Left colon (tissue), 2 donors: Measurements from ENCODE around the gene ARVCF. TPM values are rescaled to one million over a fixed set of nuclear protein-coding genes. Genes with fewer than 3 reads are reported as not detected.

Experiments used
- ATAC-seq: fragments of 200-7000 bp; cut with Tn5 transposase; one replicate; pipeline ENCODE4 v1.9.1; 2020; ENCODE audit warnings: mild to moderate bottlenecking, moderate library complexity
- DNase-seq, 2 donors: peaks; one replicate each; pipeline ENCODE4 v3.0.0-alpha.2; 2020
- intact Hi-C, 2 donors: fragments of 100-400 bp; cut with DNase I in 1 of 2; cut with micrococcal nuclease in 1 of 2; formaldehyde crosslinking; loops; one replicate each; pipeline versions ENCODE4 v1.11.2 to v1.14.0; 2022; cut with DNase I, micrococcal nuclease
- total RNA-seq, 2 donors: library from RNA; stranded (reverse); fragmentation: NEBNext Ultra II Directional; extraction: Animal tissue kit (Norgen Biotek cat#: 25700); gene quantifications; one replicate each; pipeline ENCODE4 v1.2.1, GENCODE V29; 2021
- donor health status: DM: no; HTN: no; CAD: no.
- donor health status: DM: yes; HTN: yes; CAD: no.

Gene ARVCF
- total RNA-seq, 2 donors from 2014 or later = 12.2 to 13.0 TPM

DNA sequence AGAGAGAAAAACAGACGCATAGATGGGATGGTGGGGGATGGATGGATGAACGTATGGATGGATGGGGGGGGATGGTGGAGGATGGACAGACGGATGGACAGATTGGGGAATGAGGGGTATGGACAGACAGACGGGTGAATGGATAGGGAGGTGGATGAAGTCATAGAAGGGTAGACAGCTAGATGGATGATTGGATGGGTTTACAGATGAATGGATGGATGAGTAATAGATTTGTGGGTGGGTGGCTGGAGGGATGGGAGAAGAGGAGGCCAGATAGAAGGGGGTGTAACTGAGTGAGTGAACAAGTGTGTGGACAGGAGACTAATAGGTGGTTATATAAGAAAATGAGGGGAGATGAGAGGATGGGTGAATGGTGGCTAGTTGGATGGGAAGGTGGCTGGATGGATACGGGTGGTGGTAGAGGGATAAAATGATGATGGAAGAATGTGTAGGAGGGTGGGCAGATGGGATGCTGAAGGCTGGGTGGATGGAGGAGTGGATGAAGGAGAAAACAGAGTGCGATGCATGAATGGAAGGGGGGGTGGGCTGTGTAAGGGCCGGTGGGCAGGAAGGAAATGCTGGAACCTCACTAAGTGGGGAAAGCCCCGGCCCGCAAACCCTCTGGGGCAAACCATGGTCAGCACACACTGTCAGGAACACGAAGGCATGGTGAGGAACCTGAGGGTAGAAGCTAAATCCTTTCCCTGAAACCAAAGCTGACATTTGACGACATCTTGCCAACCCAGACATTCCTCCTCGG, 21.6 kb downstream of the ARVCF start:
- intact Hi-C loops = no loop called here
- DNase-seq (no peak), ATAC-seq (no peak)

DNA sequence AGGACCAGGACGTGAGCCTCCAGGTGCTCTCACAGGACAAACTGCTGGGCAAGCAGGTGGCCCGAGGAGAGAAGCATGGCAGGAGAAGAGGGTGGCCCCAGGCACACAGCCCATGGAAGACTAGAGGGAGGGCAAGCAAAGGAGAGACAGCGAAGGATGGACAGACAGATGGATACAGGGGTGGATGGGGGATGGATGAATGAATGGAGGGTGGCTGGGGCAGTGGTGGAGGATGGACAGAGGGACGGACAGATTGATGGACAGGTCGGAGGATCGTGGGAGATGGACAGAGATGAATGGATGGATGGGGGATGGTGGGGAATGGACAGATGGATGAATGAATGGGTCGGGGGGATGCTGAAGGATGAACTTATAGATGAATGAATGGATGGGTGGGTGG, 22.7 kb downstream of the ARVCF start:
- DNase-seq = no peak
- no peak for ATAC-seq
- intact Hi-C loops = no loop called here

DNA sequence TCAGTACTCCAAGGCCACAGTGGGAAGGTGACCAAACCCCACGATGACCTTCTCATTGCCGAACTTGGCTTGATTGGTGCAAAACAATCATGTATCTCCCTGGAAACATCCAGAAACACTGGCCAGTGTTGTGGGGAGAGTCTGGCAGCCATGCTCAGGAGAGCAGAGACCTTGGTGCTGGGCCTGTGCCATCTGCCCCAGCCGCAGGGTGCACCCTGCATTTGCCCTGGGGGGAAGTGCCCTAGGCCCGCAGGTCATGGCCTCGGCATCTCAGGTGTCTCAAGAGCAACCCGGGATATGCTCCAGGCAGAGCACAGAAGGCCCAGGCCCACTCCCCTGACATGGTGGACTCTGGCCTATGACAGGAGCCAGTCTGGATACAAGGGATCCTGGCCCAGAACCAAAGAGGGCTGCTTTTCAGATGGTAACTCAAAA, 23.7 kb downstream of the ARVCF start:
- intact Hi-C loops = no loop called here
- ATAC-seq (no peak), DNase-seq (no peak)

DNA sequence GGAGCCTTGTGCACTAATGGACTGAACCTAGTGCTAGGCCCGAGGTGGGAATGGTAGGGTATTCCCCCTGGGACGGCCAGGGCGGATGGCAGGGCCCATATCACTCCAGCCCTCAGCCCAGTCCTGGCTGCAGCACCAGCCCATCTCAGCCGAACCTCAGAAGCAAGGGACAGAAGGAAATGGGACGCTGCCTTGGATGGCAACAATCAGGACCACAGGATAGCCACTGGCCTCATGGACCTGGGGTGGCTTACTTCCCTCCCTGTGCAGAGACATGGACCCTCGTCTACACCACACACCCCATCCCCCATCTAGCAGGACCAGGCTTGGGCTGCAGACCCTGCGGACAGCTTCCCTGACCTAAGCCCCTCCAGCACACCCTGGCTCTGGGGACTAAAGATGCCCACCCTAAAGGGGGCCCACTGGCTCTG, 24.1 kb downstream of the ARVCF start:
- intact Hi-C loops = no loop called here
- ATAC-seq (no peak), DNase-seq (no peak)

DNA sequence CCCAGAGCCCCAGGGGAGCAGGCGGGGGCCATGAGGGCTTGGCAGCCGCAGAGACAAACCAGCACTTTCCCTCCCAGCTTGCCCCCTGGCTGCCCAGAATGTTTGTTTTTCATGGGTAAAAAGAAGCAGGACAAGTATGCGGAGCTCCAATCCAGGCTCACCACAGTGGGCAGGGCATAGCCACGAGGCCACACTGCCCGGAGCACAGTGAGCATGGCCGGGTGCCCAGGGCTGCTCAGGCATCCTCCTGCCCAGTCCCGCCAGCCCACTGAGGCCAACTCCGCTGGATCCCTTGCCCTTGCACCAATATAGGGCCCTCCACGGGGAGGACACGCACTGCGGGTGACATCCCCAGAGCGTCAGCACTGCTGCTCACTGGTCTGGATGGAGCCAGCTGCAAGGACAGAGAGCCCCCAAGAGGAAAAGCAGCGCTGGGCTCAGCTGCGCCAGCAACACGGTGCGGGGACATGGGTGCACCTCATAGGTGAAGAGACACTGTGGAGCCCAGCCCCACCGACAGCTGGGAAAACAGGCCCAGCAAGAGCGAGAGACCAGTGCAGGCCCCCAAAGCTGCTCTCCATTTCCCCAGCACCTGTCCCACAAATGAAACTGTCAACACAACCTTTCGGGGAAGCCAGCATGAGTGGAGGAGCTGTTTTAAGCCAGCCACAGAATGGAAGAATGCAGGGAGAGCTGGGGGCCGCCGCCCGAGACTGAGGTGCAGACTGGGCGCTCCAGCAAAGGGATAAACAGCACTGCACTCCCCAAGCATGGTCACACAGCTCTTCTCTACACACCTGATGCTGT, 24.8 kb downstream of the ARVCF start:
- ATAC-seq = no peak
- intact Hi-C loops = no loop called here
- no peak for DNase-seq

DNA sequence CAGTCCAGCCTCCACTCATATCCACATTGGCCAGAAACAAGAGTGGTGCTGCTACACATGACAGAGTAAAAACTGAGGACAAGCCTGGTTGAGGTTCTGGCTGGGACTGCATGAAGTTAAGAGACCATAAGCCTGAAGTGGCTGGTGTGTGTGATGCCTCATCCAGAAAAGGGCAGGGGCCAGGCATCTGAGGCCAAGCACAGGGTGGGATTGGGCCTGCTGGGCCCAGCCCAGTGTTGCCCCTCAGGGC, 25.3 kb downstream of the ARVCF start:
- no peak for ATAC-seq
- DNase-seq = no peak
- intact Hi-C loops = no loop called here

DNA sequence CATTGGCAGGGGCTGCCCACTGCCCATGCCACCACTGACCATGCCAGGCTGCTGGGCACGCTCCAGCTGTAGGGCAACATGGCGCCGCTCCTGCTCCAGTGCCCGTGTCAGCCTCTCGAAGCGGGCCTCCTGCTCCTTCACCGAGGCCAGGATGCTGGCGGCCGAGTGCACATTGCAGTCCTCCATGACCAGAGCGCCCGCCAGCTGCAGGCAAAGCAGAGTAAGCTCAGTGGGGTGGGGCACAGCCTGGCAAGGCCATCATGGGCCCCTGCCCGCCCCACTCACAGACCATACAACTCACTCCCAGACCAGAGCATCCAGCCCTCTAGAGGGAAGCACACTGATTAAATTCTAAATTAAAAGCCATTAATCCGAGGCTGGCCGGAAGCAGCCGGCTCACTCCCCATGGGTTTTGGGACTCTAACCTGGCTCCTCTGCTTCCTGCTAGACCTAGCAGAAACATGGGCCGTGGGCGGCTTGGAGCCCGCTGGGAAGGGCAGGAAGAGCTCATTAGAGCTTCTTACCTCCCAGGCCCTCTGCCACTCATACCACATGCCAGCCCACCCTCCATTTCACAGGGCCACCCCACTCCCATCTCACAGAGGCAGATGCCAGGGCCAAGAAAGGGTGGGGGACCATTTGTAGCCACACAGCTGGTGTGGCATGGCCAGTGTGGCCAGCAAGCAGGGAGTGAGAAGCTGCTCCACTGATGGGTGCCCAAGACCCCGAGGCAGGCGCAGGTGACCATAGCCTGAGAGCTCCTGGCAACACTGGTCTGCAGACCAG, 25.8 kb downstream of the ARVCF start:
- no peak for DNase-seq
- no peak for ATAC-seq
- intact Hi-C loops = no loop called here

DNA sequence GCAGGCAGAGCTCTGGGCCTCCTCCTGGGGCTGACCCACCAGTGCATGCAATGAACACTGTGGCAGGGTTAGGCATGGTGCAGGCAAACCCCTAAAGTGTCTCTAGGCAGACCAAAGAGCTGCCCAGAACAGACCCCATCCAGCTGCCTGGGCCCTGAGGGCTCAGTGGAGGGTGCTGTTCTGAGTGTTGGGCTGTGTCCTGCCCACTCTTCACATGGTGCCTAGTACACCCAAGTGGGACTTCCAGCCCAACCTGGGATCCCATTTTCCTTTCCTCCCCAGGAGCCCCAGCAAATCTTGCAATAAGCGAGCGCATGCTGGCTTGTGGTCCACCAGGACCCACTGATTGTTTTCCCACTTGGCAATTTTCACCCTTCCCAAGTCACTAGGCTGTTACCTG, 26.4 kb downstream of the ARVCF start:
- DNase-seq (no peak), ATAC-seq (no peak)
- intact Hi-C loops = no loop called here

DNA sequence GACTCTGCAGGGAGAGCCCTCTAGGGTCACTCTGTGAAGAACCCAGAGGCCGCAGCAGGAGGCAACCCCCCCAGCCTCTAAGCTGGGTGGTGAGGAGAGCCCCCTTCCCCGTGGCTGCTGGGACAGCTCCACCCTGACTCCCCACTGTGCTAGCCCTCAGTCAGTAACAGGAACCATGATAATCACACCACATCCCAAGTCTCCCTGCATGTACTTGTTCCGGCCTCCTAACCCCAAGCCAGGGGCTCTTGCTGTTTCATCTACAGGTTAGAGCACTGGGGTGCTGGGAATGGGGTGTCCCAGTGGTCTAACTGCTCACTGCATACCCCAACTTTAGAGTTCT, 26.9 kb downstream of the ARVCF start:
- DNase-seq = no peak
- ATAC-seq = no peak
- intact Hi-C loops = no loop called here

DNA sequence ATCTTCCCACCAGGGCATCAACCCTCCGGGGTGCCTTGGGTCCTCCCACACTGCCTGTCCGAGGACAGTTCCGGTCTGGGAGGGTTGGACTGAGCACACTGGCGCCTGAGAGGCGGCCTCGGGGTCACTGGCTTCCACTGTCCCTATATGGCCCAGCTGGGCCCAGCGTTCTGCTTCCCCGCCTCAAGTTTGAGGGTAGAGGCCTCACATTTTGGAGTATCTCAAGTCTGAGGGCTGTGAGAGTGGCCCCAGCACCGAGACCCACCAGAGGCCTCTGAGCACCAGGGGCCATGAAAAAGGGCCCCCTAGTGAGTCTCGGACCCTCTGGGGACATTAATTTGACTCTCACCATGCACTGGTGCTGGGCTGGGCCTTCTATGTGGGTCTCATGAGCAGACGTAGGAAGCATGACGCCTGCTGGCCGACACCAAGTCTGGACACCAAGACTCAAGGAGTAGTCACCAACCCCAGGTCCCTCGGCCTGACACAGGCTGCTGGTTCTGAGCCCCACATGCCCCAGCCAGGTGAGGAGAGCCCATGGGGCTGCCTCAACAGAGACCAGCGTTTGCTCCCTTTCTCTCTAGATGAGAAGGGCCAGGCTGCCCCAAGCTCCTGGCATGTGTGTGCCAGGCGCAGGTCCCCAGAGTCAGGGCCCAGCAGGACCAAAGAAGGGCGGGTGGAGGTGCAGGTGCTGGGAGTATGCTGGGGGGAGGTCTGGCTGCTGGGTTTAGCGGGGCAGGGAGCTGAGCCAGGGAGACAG, 27.5 kb downstream of the ARVCF start:
- intact Hi-C loops = no loop called here
- ATAC-seq (no peak), DNase-seq (no peak)

DNA sequence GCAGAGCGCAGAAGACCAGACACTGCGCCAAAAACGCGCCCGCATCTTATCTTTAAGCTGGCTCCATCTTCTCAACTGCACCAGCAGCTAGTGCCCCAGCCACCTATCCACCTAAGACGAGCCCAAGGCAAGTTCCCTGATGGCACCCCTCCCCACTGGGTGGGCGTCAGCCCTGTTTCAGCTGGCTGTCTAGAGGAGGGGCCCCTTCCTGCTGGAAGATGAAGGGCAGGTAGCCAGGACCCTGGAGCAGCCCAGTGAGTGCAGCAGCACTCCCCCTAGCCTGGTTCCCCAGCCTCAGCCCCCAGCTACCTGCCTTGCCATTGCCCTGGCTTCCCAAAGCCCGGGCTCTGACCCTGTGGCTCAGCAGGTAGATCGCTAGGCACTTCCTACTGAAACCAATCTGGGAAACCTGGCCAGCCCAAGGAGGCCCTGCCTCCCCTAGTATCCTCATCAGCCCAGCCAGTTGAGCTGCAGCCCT, 28.3 kb downstream of the ARVCF start:
- DNase-seq (no peak), ATAC-seq (no peak)
- intact Hi-C loops = no loop called here

DNA sequence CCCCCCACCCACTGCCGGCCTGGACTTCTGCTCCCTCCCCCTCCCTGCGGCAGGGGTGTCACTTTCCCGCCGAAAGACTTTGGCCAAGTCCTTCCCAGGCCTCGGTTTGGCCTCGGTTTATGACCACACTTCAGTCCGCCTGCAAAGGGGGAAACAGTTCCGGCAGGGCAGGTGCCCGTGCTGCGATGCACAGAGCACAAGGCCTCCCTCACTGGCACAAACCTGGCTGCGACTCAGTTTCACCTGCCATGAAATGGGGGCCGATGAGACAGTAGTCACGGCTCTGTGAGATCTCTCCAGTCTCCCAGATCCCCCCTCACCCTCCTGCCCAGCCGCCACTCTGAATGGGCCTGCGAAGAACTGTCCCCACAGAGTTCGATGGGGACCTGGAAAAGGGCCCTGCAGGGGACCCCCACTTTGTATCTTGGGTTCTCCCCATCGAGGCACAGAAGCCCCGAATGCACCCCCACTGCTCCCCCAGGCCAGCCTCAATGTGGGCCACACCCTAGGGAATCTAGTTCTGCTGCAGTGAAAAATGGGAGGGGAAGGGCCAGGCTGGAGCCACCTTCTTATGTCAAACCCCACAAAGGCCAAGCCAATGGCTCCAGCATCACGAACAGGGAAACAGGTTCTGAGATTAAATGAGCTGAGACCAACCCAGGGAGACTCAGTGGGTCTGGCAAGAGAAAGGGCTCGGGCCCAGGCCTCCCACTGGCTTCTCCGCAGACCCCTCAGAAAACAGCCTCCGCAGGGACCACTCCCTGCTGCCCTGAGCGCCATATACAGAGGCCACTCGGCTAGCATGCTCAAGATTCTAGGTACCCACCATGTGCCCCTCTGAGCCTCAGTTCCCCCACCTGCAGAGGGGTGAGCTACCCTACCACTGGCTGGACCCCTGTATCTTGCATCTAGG, 29.0 kb downstream of the ARVCF start:
- DNase-seq (peak in 1 of 2 donors; percentile 34), ATAC-seq (peak; percentile 22)
- intact Hi-C loops = no loop called here

DNA sequence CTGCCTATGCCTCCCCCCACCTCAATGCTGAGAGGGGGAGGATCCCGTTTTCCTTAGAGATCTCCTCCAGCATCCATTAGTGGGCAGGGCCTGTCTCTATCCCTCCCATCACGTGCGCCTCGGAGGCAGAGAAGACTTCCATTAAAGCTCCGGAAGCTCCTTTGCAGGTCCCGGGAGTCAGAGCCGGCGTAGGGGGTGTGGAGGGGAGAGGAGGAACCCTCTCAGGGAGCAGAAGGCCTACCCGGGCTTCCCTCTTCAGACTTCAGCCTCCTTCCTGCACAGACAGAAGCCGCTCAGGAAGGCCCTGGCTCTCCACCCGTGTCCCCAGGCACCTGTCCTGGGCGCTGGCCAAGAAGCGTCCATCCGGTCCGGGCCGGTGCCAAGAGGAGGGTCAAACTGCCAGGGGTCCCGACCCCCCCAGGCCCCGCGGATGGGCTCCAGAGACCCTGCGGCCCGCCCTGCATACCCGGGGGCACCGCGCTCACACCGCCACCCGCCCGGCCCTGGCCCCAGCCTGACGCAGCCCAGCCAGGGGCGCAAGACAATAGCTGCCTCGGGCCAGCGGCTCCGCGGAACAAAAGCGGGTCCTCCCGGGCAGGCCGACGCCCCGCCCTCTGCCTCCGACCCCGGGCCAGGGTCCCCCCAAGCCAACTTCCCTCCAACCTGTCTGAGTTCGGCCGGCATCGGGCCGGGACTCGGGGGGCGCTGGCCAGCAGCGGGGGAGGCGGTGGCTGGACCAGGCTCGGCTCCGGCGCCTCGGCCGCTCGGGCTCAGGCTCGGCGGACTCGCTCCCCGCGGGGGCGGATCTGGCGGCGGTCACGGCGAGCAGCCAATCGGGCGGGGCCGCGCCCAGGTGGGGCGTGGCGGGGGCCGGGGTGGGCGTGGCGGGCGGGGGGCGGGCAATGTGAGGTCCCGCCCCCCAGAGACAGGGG, 29.9 kb downstream of the ARVCF start:
- intact Hi-C loops = no loop called here
- peak; percentile 96 for ATAC-seq
- DNase-seq = peak; percentile 67 to 82

DNA sequence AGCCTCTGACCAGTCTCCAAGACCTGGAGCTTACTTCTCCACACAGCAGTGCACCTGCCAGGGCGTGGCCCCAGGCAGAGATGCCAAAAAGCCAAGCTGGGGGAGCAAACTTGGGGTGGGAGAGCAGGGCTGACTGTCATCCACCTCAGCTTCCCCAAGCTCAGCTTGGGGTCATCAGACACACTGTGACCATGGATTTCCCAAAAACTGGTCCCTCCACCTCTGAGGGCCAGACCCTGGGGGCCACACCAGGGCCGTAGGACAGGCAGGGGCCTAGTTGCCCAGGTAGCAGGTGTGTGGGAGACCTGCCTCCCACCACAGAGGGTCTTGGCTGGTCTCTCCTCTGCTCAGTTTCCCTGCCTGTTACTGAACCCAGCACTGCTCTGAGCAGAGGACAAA, 30.6 kb downstream of the ARVCF start:
- intact Hi-C loops = no loop called here

DNA sequence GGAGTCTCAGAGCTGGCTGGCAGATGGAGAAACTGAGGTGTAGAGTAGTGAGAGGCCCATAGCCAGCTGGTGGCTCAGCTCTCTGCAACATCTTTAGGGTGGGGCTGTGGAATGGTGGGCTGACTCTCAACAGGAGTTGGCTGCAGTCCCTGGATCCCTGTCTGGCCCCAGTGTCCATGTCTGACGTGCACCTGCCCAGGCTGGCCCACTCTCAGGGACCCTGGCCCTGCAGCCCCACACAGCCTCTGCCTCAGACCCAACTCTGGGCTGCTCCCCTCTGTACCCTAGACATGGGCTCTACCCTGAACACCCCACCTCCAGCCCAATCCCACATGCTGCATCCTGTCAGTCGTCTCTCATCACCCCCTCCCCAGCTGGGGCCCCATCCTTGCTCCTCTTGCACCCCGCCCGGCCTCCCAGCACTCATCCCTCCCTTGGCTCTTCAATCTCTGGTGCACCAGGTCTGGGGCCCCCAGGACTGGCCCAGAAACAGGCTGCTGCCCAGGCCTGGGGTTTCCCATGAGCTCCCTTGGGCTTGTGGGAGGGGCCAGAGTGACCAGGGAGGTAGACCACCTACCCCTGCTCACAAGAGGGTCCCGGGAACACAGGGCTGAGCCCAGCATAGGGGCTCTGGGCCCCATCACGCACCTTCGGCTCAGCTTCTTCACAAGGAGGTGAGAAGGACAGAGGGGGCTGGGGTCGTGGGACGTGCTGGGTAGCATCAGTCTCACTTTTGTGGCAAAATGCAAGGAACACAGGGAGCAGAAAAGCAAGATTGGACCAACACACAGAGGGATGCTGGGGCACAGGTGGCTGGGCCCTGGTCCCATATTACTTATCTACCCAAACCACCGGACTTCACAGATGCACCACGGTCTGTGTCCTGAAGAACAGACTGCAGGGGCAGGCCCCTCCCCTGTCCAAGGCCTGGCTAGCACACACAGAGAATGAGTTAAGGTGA, 31.5 kb downstream of the ARVCF start:
- DNase-seq (no peak), ATAC-seq (no peak)
- intact Hi-C loops = no loop called here

More for the DNA sequence above, 30.6 kb downstream of the ARVCF start:
- DNase-seq (no peak), ATAC-seq (no peak)

DNA sequence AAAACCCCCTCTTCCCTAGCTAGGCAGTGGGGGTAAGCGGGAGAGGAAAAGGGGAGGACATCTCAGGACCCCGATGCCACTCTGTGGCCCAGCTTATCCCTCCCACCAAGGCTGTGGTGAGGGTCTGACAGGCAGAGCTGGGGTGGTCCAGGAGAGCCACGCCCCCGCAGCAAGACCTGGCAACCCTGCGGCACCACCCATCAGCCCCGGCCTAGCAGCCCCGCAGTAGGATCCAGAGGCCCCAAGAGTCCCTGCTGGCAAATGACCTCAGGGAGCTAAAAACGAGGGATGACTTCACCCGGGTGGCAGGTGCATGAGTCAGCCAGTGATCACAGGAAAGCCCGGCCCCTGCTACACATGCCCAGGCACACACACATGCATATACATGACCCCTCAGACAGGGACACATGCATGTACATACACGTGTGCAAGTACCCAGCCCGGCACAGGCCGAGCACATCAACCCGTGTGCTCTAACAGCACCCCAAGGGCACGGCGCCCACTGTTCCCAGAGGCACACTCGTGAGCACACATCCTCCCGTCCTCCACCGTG, 32.3 kb downstream of the ARVCF start:
- intact Hi-C loops = no loop called here
- DNase-seq (no peak), ATAC-seq (no peak)
